Calu3 (cell line): ENCODE results near the gene PTTG1. TPM values are rescaled to one million over a fixed set of nuclear protein-coding genes. Genes with fewer than 3 reads are reported as not detected.

Source experiments
- BruUV-seq: library from RNA; stranded (reverse); fragments of 400-500 nt; replicated peaks from 2 replicates; lab custom pipeline; 2021; lab: Mats Ljungman, UMichigan
- CTCF ChIA-PET: fragments of 300-600 bp; sonication (Branson Sonifier 250); formaldehyde crosslinking; loops from one replicate; lab custom pipeline; 2022; ENCODE audit warnings: antibody characterized with exemption; lab: Charles Lee
- DNase-seq: peaks from one replicate; pipeline ENCODE4 v3.0.0; 2022
- H3K27ac Mint-ChIP-seq: one replicate; pipeline ENCODE4 v1.8.0; 2022; ENCODE audit warnings: mixed read lengths; ENCODE audit not compliant: unreplicated experiment
- H3K27me3 Mint-ChIP-seq: one replicate; pipeline ENCODE4 v1.8.0; 2022; ENCODE audit warnings: mixed read lengths; ENCODE audit not compliant: unreplicated experiment
- H3K36me3 Mint-ChIP-seq: one replicate; pipeline ENCODE4 v1.8.0; 2022; ENCODE audit warnings: mild to moderate bottlenecking, moderate library complexity, mixed read lengths; ENCODE audit not compliant: insufficient read depth, unreplicated experiment
- H3K4me1 Mint-ChIP-seq: one replicate; pipeline ENCODE4 v1.8.0; 2022; ENCODE audit warnings: mild to moderate bottlenecking, low read depth, mixed read lengths; ENCODE audit not compliant: unreplicated experiment
- H3K4me3 Mint-ChIP-seq: one replicate; pipeline ENCODE4 v1.8.0; 2022; ENCODE audit warnings: mild to moderate bottlenecking, low read depth, moderate library complexity, mixed read lengths; ENCODE audit not compliant: unreplicated experiment
- H3K9me3 Mint-ChIP-seq: one replicate; pipeline ENCODE4 v1.8.0; 2022; ENCODE audit warnings: low read depth, mixed read lengths; ENCODE audit not compliant: unreplicated experiment
- CTCF ChIP-seq: fragments of 200-600 bp; IDR thresholded peaks from one replicate; pipeline ENCODE4 v1.8.0; 2022; ENCODE audit warnings: antibody characterized with exemption; ENCODE audit not compliant: unreplicated experiment
- intact Hi-C: fragments of 100-400 bp; cut with micrococcal nuclease; formaldehyde crosslinking; loops from one replicate; pipeline ENCODE4 v1.10.0; 2022; ENCODE audit not compliant: unreplicated experiment
- total RNA-seq: library from RNA; stranded (reverse); gene quantifications from 2 replicates; pipeline ENCODE4 v1.2.3, GENCODE V29; 2022

The PTTG1 gene
- total RNA-seq, 1 experiment from 2014 or later = 184 TPM

- CTCF ChIA-PET = interaction anchor here (0.5 to 2.9 kb wide), 9 partner anchors 10 to 1556 kb away, joined by 3 to 51 read pairs (median 6); partner anchors contain the start of gene SLU7
- Mint-ChIP-seq H3K4me1 (peaks cover 92% of the 10 kb centered on the region), H3K9me3 (no peaks in the 10 kb centered on the region), H3K27me3 (no peaks in the 10 kb centered on the region), H3K27ac (peak overlapping the region; percentile 95), H3K4me3 (peak overlapping the region; percentile 89), H3K36me3 (peaks cover 57% of the 10 kb centered on the region)
- TF ChIP-seq CTCF = no peak
- intact Hi-C loops = loop anchor here (5.0 kb wide), 1 partner anchor 46 kb away; the partner anchor contains the start of gene PTTG1
- DNase-seq = no peak
- BruUV-seq = TSS peak; percentile 35
These were observed 46.8 kb downstream of the PTTG1 start for GRCh38 chr5:160468363-160468975.

GRCh38 chr5:160469156-160470144, 47.8 kb downstream of the PTTG1 start:
- peaks cover 52% of the 10 kb centered on the region for H3K36me3 Mint-ChIP-seq
- intact Hi-C loops = loop anchor here (5.0 kb wide), 1 partner anchor 47 kb away; the partner anchor contains the start of gene PTTG1
- H3K4me1 Mint-ChIP-seq = peaks cover 92% of the 10 kb centered on the region
- CTCF ChIA-PET = no interaction called here
- TF ChIP-seq CTCF = no peak
- peak overlapping the region; percentile 89 for H3K4me3 Mint-ChIP-seq
- H3K27me3 Mint-ChIP-seq = no peaks in the 10 kb centered on the region
- H3K9me3 Mint-ChIP-seq = no peaks in the 10 kb centered on the region
- H3K27ac Mint-ChIP-seq = peak overlapping the region; percentile 95
- no peak for DNase-seq
- BruUV-seq = no TSS peak

GRCh38 chr5:160470437-160471361, 49.0 kb downstream of the PTTG1 start:
- Mint-ChIP-seq H3K27ac (peak overlapping the region; percentile 95), H3K36me3 (peaks cover 58% of the 10 kb centered on the region), H3K4me3 (peak overlapping the region; percentile 89), H3K27me3 (no peaks in the 10 kb centered on the region), H3K9me3 (no peaks in the 10 kb centered on the region), H3K4me1 (peaks cover 92% of the 10 kb centered on the region)
- intact Hi-C loops = no loop called here
- BruUV-seq = no TSS peak
- CTCF ChIA-PET = interaction anchor here (0.7 kb wide), 1 partner anchor 32 kb away, joined by 4 read pairs; no protein-coding TSS in a partner anchor
- DNase-seq = peak; percentile 24
- TF ChIP-seq CTCF = no peak
